ENCODE data around the gene ANKS6. TPM values are rescaled to one million over a fixed set of nuclear protein-coding genes. Genes with fewer than 3 reads are reported as not detected.

ANKS6 gene
- total and polyA plus RNA-seq, 9 of the 15 experiments (the other 6 are each of a cell fraction or from before 2014, with no cell fraction given), result 9.9 to 74.5 (median 36.9) TPM

DNA sequence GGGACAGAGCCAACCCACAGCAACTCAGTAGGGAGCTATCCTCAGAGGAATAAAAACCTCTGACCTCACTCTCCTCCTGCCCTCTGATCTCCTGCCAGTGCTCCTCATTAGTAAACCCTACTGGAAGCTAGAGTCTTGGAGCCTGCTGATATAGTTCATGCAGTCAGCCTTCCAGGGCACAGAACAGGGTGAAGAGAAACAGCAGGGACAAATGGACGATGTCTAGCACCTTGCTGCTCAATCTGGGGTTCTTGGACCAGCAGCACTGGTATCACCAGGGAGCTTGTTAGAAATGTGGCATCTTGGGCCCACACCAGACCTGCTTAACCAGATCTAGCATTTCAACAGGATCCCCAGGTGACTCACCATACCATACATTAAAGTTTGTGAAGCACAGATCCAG, 5.6 kb upstream of the ANKS6 start:
- no peaks in the 10 kb centered on the region; the same call in 1 of the 2 replicates for H3K9me3 ChIP-seq (replicated peaks; ENCODE audit: control insufficient read depth, insufficient read depth, low read depth, low read length)
- H3K4me2 ChIP-seq (ENCODE audit: insufficient read depth, low read length), result no peak overlapping the region
- no TSS peak for BruUV-seq (replicated peaks)
- intact Hi-C loops (cut with micrococcal nuclease) (no loop called here), in situ Hi-C loops (cut with MboI) (no loop called here)
- FAIRE-seq, result no peak
- H3K36me3 ChIP-seq (ENCODE audit: control insufficient read depth, insufficient read depth, low read length), result no peaks in the 10 kb centered on the region
- no peaks in the 10 kb centered on the region for H3K27me3 ChIP-seq (ENCODE audit: control insufficient read depth in 2 of 2, insufficient read depth in 2 of 2, low read length in 2 of 2)
- H3K9me1 ChIP-seq (ENCODE audit: control insufficient read depth, insufficient read depth, low read length), result no peaks in the 10 kb centered on the region
- ATAC-seq, result no peak; the same call in 2 of the 3 replicates
- CTCF ChIA-PET (ENCODE audit: low intra/inter-chr PET ratio), result no interaction called here
- no peak overlapping the region for H3K9ac ChIP-seq (ENCODE audit: insufficient read depth in 1 of 2, low read depth in 2 of 2, low read length in 2 of 2)
- no peak overlapping the region for H2AFZ ChIP-seq (ENCODE audit: low read depth, low read length)
- H3K79me2 ChIP-seq (ENCODE audit: control insufficient read depth, insufficient read depth, low read length), result no peaks in the 10 kb centered on the region
- H3K4me1 ChIP-seq (replicated peaks in 1 of 2; ENCODE audit: control insufficient read depth in 2 of 2, insufficient read depth in 2 of 2, low read length in 2 of 2), result peaks cover 6 to 25% of the 10 kb centered on the region in 2 experiments; a peak in 4 of 5 replicates
- no peak overlapping the region for H3K27ac ChIP-seq (ENCODE audit: extremely low read depth, low read depth, low read length)
- POLR2A ChIA-PET, result interaction anchor here (0.7 kb wide), 1 partner anchor 9 kb away, joined by 3 read pairs; no protein-coding TSS in a partner anchor
- H4K20me1 ChIP-seq (replicated peaks; ENCODE audit: control insufficient read depth, insufficient read depth, low read length), result no peaks in the 10 kb centered on the region
- DNase-seq (ENCODE audit: extremely low read depth in 1 of 4, low spot score in 3 of 4), result no peak
- no peak overlapping the region for H3K4me3 ChIP-seq
- 33% methylated on average over 1 of the region's 1 CpG for WGBS (ENCODE audit: insufficient coverage, low coverage, missing lambda C conversion rate)
- TF ChIP-seq, protein P1, sequence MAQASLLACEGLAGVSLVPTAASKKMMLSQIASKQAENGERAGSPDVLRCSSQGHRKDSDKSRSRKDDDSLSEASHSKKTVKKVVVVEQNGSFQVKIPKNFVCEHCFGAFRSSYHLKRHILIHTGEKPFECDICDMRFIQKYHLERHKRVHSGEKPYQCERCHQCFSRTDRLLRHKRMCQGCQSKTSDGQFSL (CRISPR knock-in tag; IDR thresholded peaks at IDR 0.05), result no peak
- TF ChIP-seq, protein P1 (tag; IDR thresholded peaks at IDR 0.05), result no peak
- TF ChIP-seq NFRKB (IDR thresholded peaks at IDR 0.05; ENCODE audit: low read depth), result no peak
- no peak for TF ChIP-seq ARID1B (IDR thresholded peaks at IDR 0.05)
- no peak for TF ChIP-seq BRF1 (IDR thresholded peaks at IDR 0.05; ENCODE audit: borderline replicate concordance, extremely low read depth, insufficient read length)
- TF ChIP-seq, protein P2, sequence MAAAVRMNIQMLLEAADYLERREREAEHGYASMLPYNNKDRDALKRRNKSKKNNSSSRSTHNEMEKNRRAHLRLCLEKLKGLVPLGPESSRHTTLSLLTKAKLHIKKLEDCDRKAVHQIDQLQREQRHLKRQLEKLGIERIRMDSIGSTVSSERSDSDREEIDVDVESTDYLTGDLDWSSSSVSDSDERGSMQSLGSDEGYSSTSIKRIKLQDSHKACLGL (CRISPR knock-in tag; IDR thresholded peaks at IDR 0.05; ENCODE audit: borderline replicate concordance, poor library complexity, severe bottlenecking), result no peak
- TF ChIP-seq, protein P3, sequence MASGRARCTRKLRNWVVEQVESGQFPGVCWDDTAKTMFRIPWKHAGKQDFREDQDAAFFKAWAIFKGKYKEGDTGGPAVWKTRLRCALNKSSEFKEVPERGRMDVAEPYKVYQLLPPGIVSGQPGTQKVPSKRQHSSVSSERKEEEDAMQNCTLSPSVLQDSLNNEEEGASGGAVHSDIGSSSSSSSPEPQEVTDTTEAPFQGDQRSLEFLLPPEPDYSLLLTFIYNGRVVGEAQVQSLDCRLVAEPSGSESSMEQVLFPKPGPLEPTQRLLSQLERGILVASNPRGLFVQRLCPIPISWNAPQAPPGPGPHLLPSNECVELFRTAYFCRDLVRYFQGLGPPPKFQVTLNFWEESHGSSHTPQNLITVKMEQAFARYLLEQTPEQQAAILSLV (tag; IDR thresholded peaks at IDR 0.05), result no peak
- TF ChIP-seq, protein P4, sequence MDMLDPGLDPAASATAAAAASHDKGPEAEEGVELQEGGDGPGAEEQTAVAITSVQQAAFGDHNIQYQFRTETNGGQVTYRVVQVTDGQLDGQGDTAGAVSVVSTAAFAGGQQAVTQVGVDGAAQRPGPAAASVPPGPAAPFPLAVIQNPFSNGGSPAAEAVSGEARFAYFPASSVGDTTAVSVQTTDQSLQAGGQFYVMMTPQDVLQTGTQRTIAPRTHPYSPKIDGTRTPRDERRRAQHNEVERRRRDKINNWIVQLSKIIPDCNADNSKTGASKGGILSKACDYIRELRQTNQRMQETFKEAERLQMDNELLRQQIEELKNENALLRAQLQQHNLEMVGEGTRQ (CRISPR knock-in tag; IDR thresholded peaks at IDR 0.05), result no peak
- no peak for TF ChIP-seq XRCC4 (IDR thresholded peaks at IDR 0.05; ENCODE audit: extremely low read depth, insufficient read depth, insufficient read length)
- TF ChIP-seq E2F3 (CRISPR knock-in tag; IDR thresholded peaks at IDR 0.05), result no peak
- TF ChIP-seq FIP1L1 (IDR thresholded peaks at IDR 0.05; ENCODE audit: low read depth, low read length, poor library complexity, severe bottlenecking), result no peak
- TF ChIP-seq NFATC3 (IDR thresholded peaks at IDR 0.05), result no peak
- no peak for TF ChIP-seq ZKSCAN1 (IDR thresholded peaks at IDR 0.05; ENCODE audit: low read depth, low read length)
- no peak for TF ChIP-seq NR2C1 (IDR thresholded peaks at IDR 0.05)
- no peak for TF ChIP-seq NR2C1 (tag; IDR thresholded peaks at IDR 0.05)
- TF ChIP-seq, protein P5, sequence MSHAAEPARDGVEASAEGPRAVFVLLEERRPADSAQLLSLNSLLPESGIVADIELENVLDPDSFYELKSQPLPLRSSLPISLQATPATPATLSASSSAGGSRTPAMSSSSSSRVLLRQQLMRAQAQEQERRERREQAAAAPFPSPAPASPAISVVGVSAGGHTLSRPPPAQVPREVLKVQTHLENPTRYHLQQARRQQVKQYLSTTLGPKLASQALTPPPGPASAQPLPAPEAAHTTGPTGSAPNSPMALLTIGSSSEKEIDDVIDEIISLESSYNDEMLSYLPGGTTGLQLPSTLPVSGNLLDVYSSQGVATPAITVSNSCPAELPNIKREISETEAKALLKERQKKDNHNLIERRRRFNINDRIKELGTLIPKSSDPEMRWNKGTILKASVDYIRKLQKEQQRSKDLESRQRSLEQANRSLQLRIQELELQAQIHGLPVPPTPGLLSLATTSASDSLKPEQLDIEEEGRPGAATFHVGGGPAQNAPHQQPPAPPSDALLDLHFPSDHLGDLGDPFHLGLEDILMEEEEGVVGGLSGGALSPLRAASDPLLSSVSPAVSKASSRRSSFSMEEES (CRISPR knock-in tag; IDR thresholded peaks at IDR 0.05), result no peak

Data from K562 (cell line).